ENCODE results near the gene INSYN2B.

- no peak for TF ChIP-seq CTCF (IDR thresholded peaks at IDR 0.05; ENCODE audit: low read length)
- TF ChIP-seq EZH2phosphoT487 (IDR thresholded peaks at IDR 0.05; ENCODE audit: low read length): no peak
- no peak for TF ChIP-seq EZH2 (optimal IDR thresholded peaks at IDR 0.05; ENCODE audit: low read depth, low read length)
Measured at GRCh38 chr5:170000155-170000554, 19.9 kb upstream of the INSYN2B start.
